Activated CD4-positive, alpha-beta memory T cell treated with anti-CD3 and anti-CD28 coated beads, Interleukin-2, amount 10 ng/mL, durations not matched to agents 7 days and 5 days (primary cell): ENCODE data around the gene ADGRL3. TPM values are rescaled to one million over a fixed set of nuclear protein-coding genes. Genes with fewer than 3 reads are reported as not detected.

Experiments
- CTCF ChIA-PET: fragments of 350-600 bp; sonication (Branson Sonifier 250); formaldehyde crosslinking; loops from one replicate; lab custom pipeline; 2021; ENCODE audit warnings: antibody characterized with exemption, inconsistent platforms; lab: Charles Lee
- POLR2A ChIA-PET: fragments of 350-600 bp; sonication (Branson Sonifier 250); formaldehyde crosslinking; loops from one replicate; lab custom pipeline; 2021; ENCODE audit warnings: antibody characterized with exemption; lab: Charles Lee
- DNase-seq: peaks from one replicate; pipeline ENCODE4 v3.0.0-alpha.2; 2020
- H3K27ac Mint-ChIP-seq: one replicate; pipeline ENCODE4 v1.8.0; 2021; ENCODE audit warnings: mild to moderate bottlenecking, mixed read lengths
- H3K27me3 Mint-ChIP-seq: one replicate; pipeline ENCODE4 v1.8.0; 2021; ENCODE audit warnings: mixed read lengths
- H3K36me3 Mint-ChIP-seq: one replicate; pipeline ENCODE4 v1.8.0; 2021; ENCODE audit warnings: low read depth, mixed read lengths
- H3K4me1 Mint-ChIP-seq: one replicate; pipeline ENCODE4 v1.8.0; 2021; ENCODE audit warnings: mixed read lengths
- H3K4me3 Mint-ChIP-seq: one replicate; pipeline ENCODE4 v1.8.0; 2021; ENCODE audit warnings: mild to moderate bottlenecking, mixed read lengths
- H3K9me3 Mint-ChIP-seq: one replicate; pipeline ENCODE4 v1.8.0; 2021; ENCODE audit warnings: mixed read lengths
- total RNA-seq, 2 experiments: library from RNA; stranded (reverse); gene quantifications; one replicate each; pipeline ENCODE4 v1.2.3, GENCODE V29; 2021

Gene ADGRL3
- total RNA-seq, 2 experiments from 2014 or later = not detected

GRCh38 chr4:61397174-61397573 lies 197.0 kb downstream of the ADGRL3 start:
- CTCF ChIA-PET = no interaction called here
- DNase-seq = no peak
- Mint-ChIP-seq H3K4me3 (no peak overlapping the region), H3K4me1 (no peaks in the 10 kb centered on the region), H3K36me3 (no peaks in the 10 kb centered on the region), H3K9me3 (peaks cover under 1% of the 10 kb centered on the region), H3K27me3 (no peaks in the 10 kb centered on the region), H3K27ac (no peak overlapping the region)
- POLR2A ChIA-PET = no interaction called here

GRCh38 chr4:61400439-61401038 lies 200.4 kb downstream of the ADGRL3 start:
- Mint-ChIP-seq H3K9me3 (no peaks in the 10 kb centered on the region), H3K27ac (no peak overlapping the region), H3K36me3 (no peaks in the 10 kb centered on the region), H3K27me3 (no peaks in the 10 kb centered on the region), H3K4me1 (no peaks in the 10 kb centered on the region), H3K4me3 (no peak overlapping the region)
- POLR2A ChIA-PET = no interaction called here
- no peak for DNase-seq
- CTCF ChIA-PET = no interaction called here

- Mint-ChIP-seq H3K27me3 (no peaks in the 10 kb centered on the region), H3K4me3 (no peak overlapping the region), H3K27ac (no peak overlapping the region), H3K36me3 (no peaks in the 10 kb centered on the region), H3K9me3 (no peaks in the 10 kb centered on the region), H3K4me1 (no peaks in the 10 kb centered on the region)
- CTCF ChIA-PET = no interaction called here
- no peak for DNase-seq
- POLR2A ChIA-PET = no interaction called here
Measured at GRCh38 chr4:61401771-61402170, 201.6 kb downstream of the ADGRL3 start.

- no peak overlapping the region for H3K4me3 Mint-ChIP-seq
- ChIA-PET POLR2A (no interaction called here), CTCF (no interaction called here)
- H3K4me1 Mint-ChIP-seq = no peaks in the 10 kb centered on the region
- no peak for DNase-seq
- H3K27me3 Mint-ChIP-seq = no peaks in the 10 kb centered on the region
- no peaks in the 10 kb centered on the region for H3K9me3 Mint-ChIP-seq
- H3K27ac Mint-ChIP-seq = no peak overlapping the region
- no peaks in the 10 kb centered on the region for H3K36me3 Mint-ChIP-seq
Measured at GRCh38 chr4:61405307-61405706, 205.2 kb downstream of the ADGRL3 start.

- no peaks in the 10 kb centered on the region for H3K36me3 Mint-ChIP-seq
- POLR2A ChIA-PET = no interaction called here
- no peaks in the 10 kb centered on the region for H3K9me3 Mint-ChIP-seq
- no peak overlapping the region for H3K4me3 Mint-ChIP-seq
- H3K4me1 Mint-ChIP-seq = no peaks in the 10 kb centered on the region
- DNase-seq = no peak
- no peak overlapping the region for H3K27ac Mint-ChIP-seq
- CTCF ChIA-PET = no interaction called here
- H3K27me3 Mint-ChIP-seq = no peaks in the 10 kb centered on the region
Measured at GRCh38 chr4:61406677-61407076, 206.6 kb downstream of the ADGRL3 start.

- no peak overlapping the region for H3K4me3 Mint-ChIP-seq
- no peaks in the 10 kb centered on the region for H3K9me3 Mint-ChIP-seq
- CTCF ChIA-PET = no interaction called here
- POLR2A ChIA-PET = no interaction called here
- H3K4me1 Mint-ChIP-seq = no peaks in the 10 kb centered on the region
- no peak for DNase-seq
- no peaks in the 10 kb centered on the region for H3K27me3 Mint-ChIP-seq
- H3K36me3 Mint-ChIP-seq = no peaks in the 10 kb centered on the region
- H3K27ac Mint-ChIP-seq = no peak overlapping the region
Measured at GRCh38 chr4:61407642-61408618, 207.8 kb downstream of the ADGRL3 start.

GRCh38 chr4:61408861-61409260 lies 208.7 kb downstream of the ADGRL3 start:
- no peaks in the 10 kb centered on the region for H3K4me1 Mint-ChIP-seq
- no peak overlapping the region for H3K27ac Mint-ChIP-seq
- no peaks in the 10 kb centered on the region for H3K36me3 Mint-ChIP-seq
- no peaks in the 10 kb centered on the region for H3K9me3 Mint-ChIP-seq
- CTCF ChIA-PET = no interaction called here
- no peaks in the 10 kb centered on the region for H3K27me3 Mint-ChIP-seq
- DNase-seq = no peak
- H3K4me3 Mint-ChIP-seq = no peak overlapping the region
- POLR2A ChIA-PET = no interaction called here

GRCh38 chr4:61411241-61411640 lies 211.1 kb downstream of the ADGRL3 start:
- Mint-ChIP-seq H3K36me3 (no peaks in the 10 kb centered on the region), H3K9me3 (no peaks in the 10 kb centered on the region), H3K4me1 (no peaks in the 10 kb centered on the region), H3K27ac (no peak overlapping the region), H3K27me3 (no peaks in the 10 kb centered on the region), H3K4me3 (no peak overlapping the region)
- ChIA-PET POLR2A (no interaction called here), CTCF (no interaction called here)
- DNase-seq = no peak

GRCh38 chr4:61425315-61425714 lies 225.2 kb downstream of the ADGRL3 start:
- no peak for DNase-seq
- Mint-ChIP-seq H3K27ac (no peak overlapping the region), H3K4me3 (no peak overlapping the region), H3K36me3 (no peaks in the 10 kb centered on the region), H3K9me3 (peaks cover 6% of the 10 kb centered on the region), H3K27me3 (no peaks in the 10 kb centered on the region), H3K4me1 (no peaks in the 10 kb centered on the region)
- POLR2A ChIA-PET = no interaction called here
- CTCF ChIA-PET = no interaction called here

GRCh38 chr4:61426229-61426628 lies 226.1 kb downstream of the ADGRL3 start:
- ChIA-PET POLR2A (no interaction called here), CTCF (no interaction called here)
- H3K36me3 Mint-ChIP-seq = no peaks in the 10 kb centered on the region
- H3K27me3 Mint-ChIP-seq = no peaks in the 10 kb centered on the region
- peaks cover 6% of the 10 kb centered on the region for H3K9me3 Mint-ChIP-seq
- no peak overlapping the region for H3K4me3 Mint-ChIP-seq
- DNase-seq = no peak
- H3K4me1 Mint-ChIP-seq = no peaks in the 10 kb centered on the region
- no peak overlapping the region for H3K27ac Mint-ChIP-seq

GRCh38 chr4:61427099-61427817 lies 227.1 kb downstream of the ADGRL3 start:
- ChIA-PET POLR2A (no interaction called here), CTCF (no interaction called here)
- H3K9me3 Mint-ChIP-seq = peaks cover 6% of the 10 kb centered on the region
- H3K27me3 Mint-ChIP-seq = no peaks in the 10 kb centered on the region
- no peaks in the 10 kb centered on the region for H3K36me3 Mint-ChIP-seq
- DNase-seq = no peak
- H3K27ac Mint-ChIP-seq = no peak overlapping the region
- no peaks in the 10 kb centered on the region for H3K4me1 Mint-ChIP-seq
- no peak overlapping the region for H3K4me3 Mint-ChIP-seq

- POLR2A ChIA-PET = no interaction called here
- no peaks in the 10 kb centered on the region for H3K36me3 Mint-ChIP-seq
- CTCF ChIA-PET = no interaction called here
- no peak overlapping the region for H3K4me3 Mint-ChIP-seq
- DNase-seq = no peak
- no peaks in the 10 kb centered on the region for H3K27me3 Mint-ChIP-seq
- no peak overlapping the region for H3K27ac Mint-ChIP-seq
- H3K9me3 Mint-ChIP-seq = peaks cover 6% of the 10 kb centered on the region
- no peaks in the 10 kb centered on the region for H3K4me1 Mint-ChIP-seq
Measured at GRCh38 chr4:61427818-61428495, 227.8 kb downstream of the ADGRL3 start.

- POLR2A ChIA-PET = no interaction called here
- Mint-ChIP-seq H3K4me1 (no peaks in the 10 kb centered on the region), H3K4me3 (no peak overlapping the region), H3K27ac (no peak overlapping the region), H3K27me3 (no peaks in the 10 kb centered on the region), H3K9me3 (peaks cover 6% of the 10 kb centered on the region), H3K36me3 (no peaks in the 10 kb centered on the region)
- no peak for DNase-seq
- CTCF ChIA-PET = no interaction called here
Measured at GRCh38 chr4:61428950-61429349, 228.8 kb downstream of the ADGRL3 start.
